Stimulated activated CD4-positive, alpha-beta T cell treated with anti-CD3 and anti-CD28 coated beads, Interleukin-1b, Interleukin-23, amount 100 ng/mL, for 4 hours (primary cell): ENCODE measurements around the gene EXOC2.

Source experiments
- DNase-seq, 2 donors: peaks; one replicate each; pipeline ENCODE4 v3.0.0-alpha.2; 2020; ENCODE audit warnings: low read depth in 2 of 2

EXOC2 gene

GRCh38 chr6:470051-470900, 222.7 kb downstream of the EXOC2 start:
- no peak for DNase-seq

GRCh38 chr6:467671-468082, 225.3 kb downstream of the EXOC2 start:
- no peak for DNase-seq

- DNase-seq: no peak
Measured at GRCh38 chr6:467111-467510, 225.8 kb downstream of the EXOC2 start.

- no peak for DNase-seq
Measured at GRCh38 chr6:466564-466963, 226.4 kb downstream of the EXOC2 start.

GRCh38 chr6:465531-466348, 227.2 kb downstream of the EXOC2 start:
- DNase-seq: no peak

GRCh38 chr6:456887-457286, 236.1 kb downstream of the EXOC2 start:
- no peak for DNase-seq

- no peak for DNase-seq
Measured at GRCh38 chr6:456358-456867, 236.5 kb downstream of the EXOC2 start.

GRCh38 chr6:455835-456234, 237.1 kb downstream of the EXOC2 start:
- DNase-seq: no peak

- no peak for DNase-seq
Measured at GRCh38 chr6:455006-455585, 237.8 kb downstream of the EXOC2 start.

GRCh38 chr6:454148-454991, 238.6 kb downstream of the EXOC2 start:
- DNase-seq: no peak

- DNase-seq: no peak
Measured at GRCh38 chr6:453152-453551, 239.8 kb downstream of the EXOC2 start.

- no peak for DNase-seq
Measured at GRCh38 chr6:452301-453067, 240.5 kb downstream of the EXOC2 start.

- DNase-seq: no peak
Measured at GRCh38 chr6:451847-452246, 241.1 kb downstream of the EXOC2 start.

GRCh38 chr6:451336-451735, 241.6 kb downstream of the EXOC2 start:
- no peak for DNase-seq

GRCh38 chr6:449486-450419, 243.2 kb downstream of the EXOC2 start:
- no peak for DNase-seq

GRCh38 chr6:449057-449430, 243.9 kb downstream of the EXOC2 start:
- DNase-seq: no peak

- no peak for DNase-seq
Measured at GRCh38 chr6:448296-449056, 244.5 kb downstream of the EXOC2 start.

GRCh38 chr6:447381-448165, 245.4 kb downstream of the EXOC2 start:
- DNase-seq: peak in 1 of 2 donors; percentile 47
